PC-9 (cell line): ENCODE measurements around the gene SDK2. TPM values are rescaled to one million over a fixed set of nuclear protein-coding genes. Genes with fewer than 3 reads are reported as not detected.

Source experiments
- BruUV-seq: library from RNA; stranded (reverse); fragments of 400-500 nt; replicated peaks from 2 replicates; lab custom pipeline; 2021; lab: Mats Ljungman, UMichigan
- CTCF ChIA-PET: fragments of 300-600 bp; sonication (Branson Sonifier 250); formaldehyde crosslinking; loops from one replicate; lab custom pipeline; 2022; ENCODE audit warnings: antibody characterized with exemption; lab: Charles Lee
- POLR2A ChIA-PET: fragments of 300-600 bp; sonication (Branson Sonifier 250); formaldehyde crosslinking; loops from one replicate; lab custom pipeline; 2022; ENCODE audit warnings: antibody characterized with exemption; ENCODE audit not compliant: unreplicated experiment; lab: Charles Lee
- DNase-seq, 2 experiments: peaks; one replicate each; pipeline versions ENCODE4 v3.0.0 to v3.0.0-alpha.2; 2015 to 2022; ENCODE audit warnings: mixed read lengths in 1 of 2
- H2AFZ ChIP-seq: fragments of 200-600 bp; sonication (generic); 2 replicates; pipeline ENCODE4 v1.8.1; 2017; ENCODE audit warnings: antibody characterized with exemption
- H3F3A ChIP-seq: fragments of 200-600 bp; sonication (generic); 2 replicates; pipeline ENCODE4 v1.8.1; 2017; ENCODE audit warnings: antibody characterized with exemption, mild to moderate bottlenecking, low read depth; ENCODE audit not compliant: insufficient read depth
- H3K27ac ChIP-seq: fragments of 200-600 bp; sonication (generic); 2 replicates; pipeline ENCODE4 v1.6.1; 2016; ENCODE audit warnings: mixed run types
- H3K27me3 ChIP-seq: fragments of 200-600 bp; sonication (generic); 2 replicates; pipeline ENCODE4 v1.6.1; 2016; ENCODE audit warnings: low read depth, mixed run types; ENCODE audit not compliant: insufficient read depth
- H3K36me3 ChIP-seq: fragments of 200-600 bp; sonication (generic); 2 replicates; pipeline ENCODE4 v1.6.1; 2016; ENCODE audit warnings: low read depth, mixed run types
- H3K4me1 ChIP-seq: fragments of 200-600 bp; sonication (generic); replicated peaks from 2 replicates; pipeline ENCODE4 v1.6.1; 2016; ENCODE audit warnings: mixed run types; ENCODE audit not compliant: insufficient read depth
- H3K4me2 ChIP-seq: fragments of 200-600 bp; sonication (generic); 2 replicates; pipeline ENCODE4 v1.6.1; 2017; ENCODE audit warnings: mixed run types
- H3K4me3 ChIP-seq: fragments of 200-600 bp; sonication (generic); 2 replicates; pipeline ENCODE4 v1.6.1; 2016; ENCODE audit warnings: mixed run types
- H3K79me2 ChIP-seq: fragments of 200-600 bp; sonication (generic); 2 replicates; pipeline ENCODE4 v1.6.1; 2017; ENCODE audit warnings: low read depth, mixed run types
- H3K9me2 ChIP-seq: fragments of 200-600 bp; sonication (generic); 2 replicates; pipeline ENCODE4 v1.8.1; 2017; ENCODE audit warnings: mild to moderate bottlenecking; ENCODE audit not compliant: insufficient read depth
- H3K9me3 ChIP-seq: fragments of 200-600 bp; sonication (generic); 2 replicates; pipeline ENCODE4 v1.8.1; 2016; ENCODE audit warnings: low read depth; ENCODE audit not compliant: insufficient read depth
- H4K20me1 ChIP-seq: fragments of 200-600 bp; sonication (generic); 2 replicates; pipeline ENCODE4 v1.8.1; 2017; ENCODE audit not compliant: insufficient read depth
- EZH2 ChIP-seq: fragments of 200-600 bp; sonication (generic); IDR thresholded peaks from 2 replicates; pipeline ENCODE4 v1.8.0; 2017; ENCODE audit warnings: antibody characterized with exemption, low read depth
- intact Hi-C: fragments of 100-400 bp; cut with micrococcal nuclease; formaldehyde crosslinking; loops from one replicate; pipeline ENCODE4 v1.10.0; 2022; ENCODE audit not compliant: unreplicated experiment
- total RNA-seq: library from RNA; stranded (reverse); gene quantifications from 2 replicates; pipeline ENCODE4 v1.2.3, GENCODE V29; 2021
- TF ChIP-seq, protein P1 (sequence below): fragments of 200-600 bp; sonication (generic); conservative IDR thresholded peaks from 2 replicates; pipeline ENCODE4 v1.6.1; 2017; ENCODE audit warnings: mixed run types, antibody characterized with exemption, mild to moderate bottlenecking, moderate library complexity

Gene SDK2
- total RNA-seq, 1 experiment from 2014 or later: 0.04 TPM

DNA sequence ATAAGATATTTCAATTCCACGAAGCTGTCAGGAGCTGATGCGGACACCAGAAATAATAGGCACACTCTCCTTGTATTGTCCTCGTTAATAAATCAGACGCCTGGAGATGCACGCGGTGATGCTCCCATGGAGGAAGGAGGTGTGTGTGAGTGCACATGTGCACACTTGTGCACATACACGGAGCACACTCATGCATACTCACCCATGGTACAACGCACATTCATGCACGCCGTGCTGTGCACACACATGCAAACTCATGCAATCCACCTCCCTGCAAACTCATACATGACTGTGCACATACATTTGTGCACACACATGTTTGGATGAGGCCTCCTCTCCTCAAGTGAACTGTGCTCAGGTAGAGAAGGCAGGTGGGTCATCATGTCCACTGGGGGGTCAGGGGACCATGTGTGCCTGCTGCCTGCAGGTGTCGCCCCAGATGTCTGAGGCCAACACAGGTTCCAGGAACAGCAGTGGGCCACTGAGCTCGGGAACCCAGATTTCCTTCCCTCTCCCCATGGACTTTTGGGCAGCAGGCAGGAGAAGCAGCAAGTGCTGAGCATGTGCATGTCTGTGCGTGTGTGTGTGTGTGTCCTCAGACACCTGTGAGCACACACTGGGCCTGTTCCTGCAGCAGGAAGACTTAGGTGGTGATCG is 165.3 kb downstream of the SDK2 start:
- Histone ChIP-seq H4K20me1 (no peaks in the 10 kb centered on the region), H3K27ac (no peak overlapping the region), H3K36me3 (no peaks in the 10 kb centered on the region), H3K4me1 (no peaks in the 10 kb centered on the region), H3K9me3 (no peaks in the 10 kb centered on the region), H3K4me2 (no peak overlapping the region), H3K27me3 (peaks cover 87% of the 10 kb centered on the region), H3K4me3 (no peak overlapping the region), H2AFZ (no peak overlapping the region), H3K9me2 (no peaks in the 10 kb centered on the region), H3F3A (no peaks in the 10 kb centered on the region), H3K79me2 (no peaks in the 10 kb centered on the region)
- BruUV-seq: no TSS peak
- ChIA-PET POLR2A (interaction anchor here (0.7 kb wide), 1 partner anchor 28 kb away, joined by 5 read pairs; no protein-coding TSS in a partner anchor), CTCF (no interaction called here)
- intact Hi-C loops: no loop called here
- TF ChIP-seq, protein P1, sequence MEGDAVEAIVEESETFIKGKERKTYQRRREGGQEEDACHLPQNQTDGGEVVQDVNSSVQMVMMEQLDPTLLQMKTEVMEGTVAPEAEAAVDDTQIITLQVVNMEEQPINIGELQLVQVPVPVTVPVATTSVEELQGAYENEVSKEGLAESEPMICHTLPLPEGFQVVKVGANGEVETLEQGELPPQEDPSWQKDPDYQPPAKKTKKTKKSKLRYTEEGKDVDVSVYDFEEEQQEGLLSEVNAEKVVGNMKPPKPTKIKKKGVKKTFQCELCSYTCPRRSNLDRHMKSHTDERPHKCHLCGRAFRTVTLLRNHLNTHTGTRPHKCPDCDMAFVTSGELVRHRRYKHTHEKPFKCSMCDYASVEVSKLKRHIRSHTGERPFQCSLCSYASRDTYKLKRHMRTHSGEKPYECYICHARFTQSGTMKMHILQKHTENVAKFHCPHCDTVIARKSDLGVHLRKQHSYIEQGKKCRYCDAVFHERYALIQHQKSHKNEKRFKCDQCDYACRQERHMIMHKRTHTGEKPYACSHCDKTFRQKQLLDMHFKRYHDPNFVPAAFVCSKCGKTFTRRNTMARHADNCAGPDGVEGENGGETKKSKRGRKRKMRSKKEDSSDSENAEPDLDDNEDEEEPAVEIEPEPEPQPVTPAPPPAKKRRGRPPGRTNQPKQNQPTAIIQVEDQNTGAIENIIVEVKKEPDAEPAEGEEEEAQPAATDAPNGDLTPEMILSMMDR: peak; percentile 47; the same call in 1 of the 2 replicates
- TF ChIP-seq EZH2: no peak
- DNase-seq: no peak

DNA sequence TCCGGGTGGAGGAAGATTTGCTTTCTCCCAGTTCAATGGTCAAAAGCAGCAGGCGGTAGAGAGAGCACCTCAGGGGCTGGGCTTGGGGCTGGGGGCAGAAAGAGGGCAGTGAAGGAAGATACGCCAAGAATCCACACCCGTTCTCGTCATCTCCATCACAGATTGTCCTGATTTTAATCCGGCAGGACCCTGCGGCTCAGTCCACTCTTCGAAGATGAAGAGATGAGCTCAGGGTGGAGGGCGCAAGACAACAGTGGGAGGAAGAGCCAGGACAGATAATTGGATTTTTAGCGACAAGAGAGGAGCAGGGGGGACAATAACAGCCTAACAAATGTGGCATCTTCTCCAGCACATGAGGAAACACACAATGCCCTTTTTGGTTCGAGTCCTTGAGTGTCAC is 165.9 kb downstream of the SDK2 start:
- H3F3A ChIP-seq: no peaks in the 10 kb centered on the region
- H3K27ac ChIP-seq: no peak overlapping the region
- H3K4me1 ChIP-seq: no peaks in the 10 kb centered on the region
- peaks cover 89% of the 10 kb centered on the region for H3K27me3 ChIP-seq
- no peaks in the 10 kb centered on the region for H3K9me2 ChIP-seq
- no TSS peak for BruUV-seq
- no peak overlapping the region for H3K4me3 ChIP-seq
- H3K4me2 ChIP-seq: no peak overlapping the region
- no peaks in the 10 kb centered on the region for H3K9me3 ChIP-seq
- no peak overlapping the region for H2AFZ ChIP-seq
- H3K79me2 ChIP-seq: no peaks in the 10 kb centered on the region
- no peak for DNase-seq
- intact Hi-C loops: no loop called here
- H4K20me1 ChIP-seq: no peaks in the 10 kb centered on the region
- no peaks in the 10 kb centered on the region for H3K36me3 ChIP-seq
- ChIA-PET POLR2A (no interaction called here), CTCF (no interaction called here)
- TF ChIP-seq, protein P1: no peak
- no peak for TF ChIP-seq EZH2

DNA sequence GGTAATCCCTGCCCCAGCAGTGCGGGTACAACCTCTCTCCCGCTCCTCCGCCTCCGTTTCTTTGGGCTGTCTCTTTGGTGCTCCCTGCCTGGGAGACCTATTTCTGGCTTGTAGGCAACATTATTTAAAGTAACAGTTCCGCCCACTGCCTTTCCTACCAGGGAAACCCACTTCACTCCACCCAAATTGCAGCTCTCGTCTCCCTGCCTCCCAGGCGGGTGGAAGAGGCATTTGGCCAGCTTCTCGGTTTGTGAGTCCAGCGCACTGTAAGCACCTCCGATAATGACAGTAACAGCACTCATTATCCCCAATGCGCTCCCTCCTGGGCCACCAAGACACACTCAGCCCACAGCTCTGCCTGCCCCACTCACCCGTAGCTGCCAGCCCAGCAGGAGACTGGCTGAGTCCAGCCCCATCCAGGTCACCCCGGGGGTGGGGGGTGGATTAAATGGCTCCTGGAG is 167.3 kb downstream of the SDK2 start:
- intact Hi-C loops: no loop called here
- no peaks in the 10 kb centered on the region for H4K20me1 ChIP-seq
- no peaks in the 10 kb centered on the region for H3K4me1 ChIP-seq
- H2AFZ ChIP-seq: no peak overlapping the region
- no peaks in the 10 kb centered on the region for H3K9me2 ChIP-seq
- TF ChIP-seq, protein P1: no peak
- TF ChIP-seq EZH2: no peak
- no peak overlapping the region for H3K27ac ChIP-seq
- no peaks in the 10 kb centered on the region for H3K9me3 ChIP-seq
- peaks cover 88% of the 10 kb centered on the region for H3K27me3 ChIP-seq
- no peak overlapping the region for H3K4me3 ChIP-seq
- H3K36me3 ChIP-seq: no peaks in the 10 kb centered on the region
- BruUV-seq: no TSS peak
- H3K4me2 ChIP-seq: no peak overlapping the region
- DNase-seq: no peak
- CTCF ChIA-PET: no interaction called here
- H3F3A ChIP-seq: no peaks in the 10 kb centered on the region
- POLR2A ChIA-PET: no interaction called here
- no peaks in the 10 kb centered on the region for H3K79me2 ChIP-seq
